T-helper 17 cell (primary cell): ENCODE data around the gene RASA4B. TPM values are rescaled to one million over a fixed set of nuclear protein-coding genes. Genes with fewer than 3 reads are reported as not detected.
"Not testable (repeated sequence)": the region's sequence is repeated elsewhere in the genome, so short reads cannot be mapped to it uniquely, and the experiment has no call there.

Source experiments
- ATAC-seq: fragments of 150-1000 bp; cut with Tn5 transposase; 2 replicates; pipeline ENCODE4 v1.10.0; 2021; ENCODE audit warnings: mild to moderate bottlenecking, moderate library complexity
- DNase-seq, 3 donors: peaks; one replicate each; pipeline versions ENCODE4 v3.0.0 to v3.0.0-alpha.2; 2020 to 2021
- H3K9me3 ChIP-seq: one replicate; pipeline ENCODE4 v1.7.0; 2013; ENCODE audit warnings: low read length, mild to moderate bottlenecking; ENCODE audit not compliant: control insufficient read depth, poor library complexity, severe bottlenecking
- H3K27ac Mint-ChIP-seq: one replicate; pipeline ENCODE4 v1.8.0; 2022; ENCODE audit warnings: mild to moderate bottlenecking, moderate library complexity, mixed read lengths
- H3K27me3 Mint-ChIP-seq: one replicate; pipeline ENCODE4 v1.8.0; 2022; ENCODE audit warnings: mixed read lengths
- H3K36me3 Mint-ChIP-seq: one replicate; pipeline ENCODE4 v1.8.0; 2022; ENCODE audit warnings: low read depth, mixed read lengths
- H3K4me1 Mint-ChIP-seq: one replicate; pipeline ENCODE4 v1.8.0; 2022; ENCODE audit warnings: mild to moderate bottlenecking, mixed read lengths
- H3K4me3 Mint-ChIP-seq: one replicate; pipeline ENCODE4 v1.8.0; 2022; ENCODE audit warnings: mild to moderate bottlenecking, moderate library complexity, mixed read lengths
- total RNA-seq, 4 donors: library from RNA in 2 of 4; stranded (reverse) in 2 of 4; gene quantifications; one replicate each; pipeline ENCODE4 v1.2.3 and lab custom pipeline; 2022 to 2026

Gene RASA4B
- total RNA-seq, 2 donors from 2014 or later = 20.7 to 23.7 TPM

- not testable (repeated sequence) for H3K27ac Mint-ChIP-seq, H3K4me3 Mint-ChIP-seq, DNase-seq, H3K36me3 Mint-ChIP-seq, H3K27me3 Mint-ChIP-seq, H3K4me1 Mint-ChIP-seq, ATAC-seq, H3K9me3 ChIP-seq
Observed at GRCh38 chr7:102498321-102498720, 19.3 kb downstream of the RASA4B start.

GRCh38 chr7:102497308-102497707 is 20.3 kb downstream of the RASA4B start:
- not testable (repeated sequence) for H3K27ac Mint-ChIP-seq, H3K4me1 Mint-ChIP-seq, ATAC-seq, H3K9me3 ChIP-seq, H3K4me3 Mint-ChIP-seq, DNase-seq, H3K36me3 Mint-ChIP-seq, H3K27me3 Mint-ChIP-seq

DNA sequence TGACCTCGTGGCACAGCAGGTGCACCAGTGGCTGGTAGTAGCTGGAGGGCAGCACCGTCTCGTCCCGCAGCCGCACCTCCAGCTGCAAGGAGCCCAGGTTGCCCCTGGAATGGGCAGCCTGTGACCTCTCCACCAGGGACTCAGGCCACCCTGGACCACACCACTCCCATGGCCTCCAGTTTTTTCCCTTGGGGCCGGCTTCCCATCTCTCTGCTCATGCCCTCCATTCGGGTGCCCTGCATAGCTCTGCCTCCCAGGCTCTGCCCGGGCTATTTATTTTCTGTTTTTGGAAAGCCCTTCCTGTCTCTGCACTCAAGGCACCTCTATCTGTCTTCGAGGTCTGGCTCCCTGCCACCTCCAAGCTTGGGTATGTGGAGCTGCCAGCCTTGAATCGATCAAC is 20.7 kb downstream of the RASA4B start:
- H3K4me3 Mint-ChIP-seq, DNase-seq, H3K9me3 ChIP-seq, H3K4me1 Mint-ChIP-seq, H3K36me3 Mint-ChIP-seq, H3K27me3 Mint-ChIP-seq, ATAC-seq, H3K27ac Mint-ChIP-seq: not testable (repeated sequence)

GRCh38 chr7:102494473-102495149 is 23.0 kb downstream of the RASA4B start:
- not testable (repeated sequence) for H3K4me3 Mint-ChIP-seq, H3K27ac Mint-ChIP-seq, H3K36me3 Mint-ChIP-seq, H3K4me1 Mint-ChIP-seq, H3K9me3 ChIP-seq, H3K27me3 Mint-ChIP-seq, DNase-seq
- ATAC-seq = peak; percentile 77

DNA sequence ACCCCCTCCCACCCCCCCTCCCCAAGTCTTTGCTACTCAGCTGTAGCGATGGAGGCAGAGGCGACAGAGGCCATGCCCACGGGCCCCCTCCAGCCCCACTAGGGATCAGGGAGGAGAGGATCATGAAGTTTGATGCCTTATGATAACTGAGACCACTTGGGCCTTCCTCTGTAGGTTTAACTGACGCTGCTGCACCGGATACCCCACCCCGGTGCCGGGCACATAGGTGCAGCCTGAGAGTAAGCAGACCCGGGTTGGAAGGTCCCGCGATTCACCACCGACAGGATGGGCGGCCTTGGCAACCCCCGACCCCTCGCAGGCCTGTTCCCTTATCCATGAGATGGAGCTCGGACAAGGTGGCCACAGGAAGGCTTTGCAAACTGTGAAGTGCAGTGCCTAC is 23.6 kb downstream of the RASA4B start:
- not testable (repeated sequence) for H3K4me3 Mint-ChIP-seq, H3K27me3 Mint-ChIP-seq, H3K36me3 Mint-ChIP-seq, H3K9me3 ChIP-seq, H3K4me1 Mint-ChIP-seq, H3K27ac Mint-ChIP-seq
- DNase-seq (peak in 1 of 3 donors; percentile 8), ATAC-seq (peak; percentile 8)

- peak; percentile 45 for ATAC-seq
- not testable (repeated sequence) for H3K9me3 ChIP-seq, H3K27ac Mint-ChIP-seq, H3K27me3 Mint-ChIP-seq, H3K36me3 Mint-ChIP-seq, H3K4me3 Mint-ChIP-seq, H3K4me1 Mint-ChIP-seq, DNase-seq
Observed at GRCh38 chr7:102493220-102493935, 24.2 kb downstream of the RASA4B start.

- H3K9me3 ChIP-seq, H3K27ac Mint-ChIP-seq, H3K36me3 Mint-ChIP-seq, H3K27me3 Mint-ChIP-seq, H3K4me1 Mint-ChIP-seq, H3K4me3 Mint-ChIP-seq: not testable (repeated sequence)
- ATAC-seq = peak; percentile 67
- DNase-seq = peak in 2 of 3 donors; percentile 47 to 59
Observed at GRCh38 chr7:102490529-102491075, 27.0 kb downstream of the RASA4B start.

GRCh38 chr7:102484317-102484716 is 33.3 kb downstream of the RASA4B start:
- not testable (repeated sequence) for H3K4me1 Mint-ChIP-seq, H3K27ac Mint-ChIP-seq, ATAC-seq, H3K36me3 Mint-ChIP-seq, DNase-seq, H3K27me3 Mint-ChIP-seq, H3K4me3 Mint-ChIP-seq, H3K9me3 ChIP-seq

GRCh38 chr7:102481962-102482361 is 35.6 kb downstream of the RASA4B start:
- DNase-seq, H3K9me3 ChIP-seq, ATAC-seq, H3K36me3 Mint-ChIP-seq, H3K27ac Mint-ChIP-seq, H3K27me3 Mint-ChIP-seq, H3K4me3 Mint-ChIP-seq, H3K4me1 Mint-ChIP-seq: not testable (repeated sequence)

DNA sequence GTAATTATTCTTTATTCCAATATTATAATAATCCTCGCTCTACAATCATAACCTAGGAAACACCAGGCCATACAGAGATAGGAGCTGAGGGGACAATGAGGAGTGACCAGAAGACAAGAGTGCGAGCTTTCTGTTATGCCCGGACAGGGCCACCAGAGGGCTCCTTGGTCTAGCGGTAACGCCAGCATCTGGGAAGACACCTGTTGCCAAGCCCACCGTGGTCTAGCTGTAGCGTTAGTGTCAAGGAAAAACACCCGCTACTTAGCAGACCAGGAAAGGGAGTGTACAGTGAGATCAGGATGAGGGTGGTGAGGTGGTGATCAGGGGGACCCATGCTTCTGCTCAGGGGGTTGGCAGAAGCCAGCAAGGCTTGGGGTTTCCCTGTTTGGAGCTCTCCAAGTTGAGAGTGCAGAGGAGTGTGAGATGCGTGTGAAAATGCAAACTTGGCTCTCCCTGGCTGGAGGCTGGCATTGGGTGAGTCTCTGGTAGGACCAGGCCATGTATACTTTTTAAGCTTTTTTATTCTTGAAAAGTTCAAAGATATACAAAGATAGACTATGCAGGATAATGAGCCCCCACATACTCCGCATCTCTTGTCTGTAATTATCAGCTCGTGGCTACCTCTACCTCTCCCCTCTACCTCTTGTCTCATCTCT is 37.5 kb downstream of the RASA4B start:
- DNase-seq = peak in 1 of 3 donors; percentile 4
- H3K4me3 Mint-ChIP-seq, H3K4me1 Mint-ChIP-seq, ATAC-seq, H3K36me3 Mint-ChIP-seq, H3K27me3 Mint-ChIP-seq, H3K9me3 ChIP-seq, H3K27ac Mint-ChIP-seq: not testable (repeated sequence)

GRCh38 chr7:102479209-102479584 is 38.4 kb downstream of the RASA4B start:
- not testable (repeated sequence) for H3K9me3 ChIP-seq, H3K36me3 Mint-ChIP-seq, H3K4me3 Mint-ChIP-seq, H3K4me1 Mint-ChIP-seq, H3K27ac Mint-ChIP-seq, DNase-seq, H3K27me3 Mint-ChIP-seq
- peak; percentile 10 for ATAC-seq

GRCh38 chr7:102478314-102479208 is 39.0 kb downstream of the RASA4B start, which contains the start of gene POLR2J:
Gene POLR2J, minus strand, starts transcription at chr7:102478922. Its CDS starts 62 bp downstream, at chr7:102478860.
- peak; percentile 93 for ATAC-seq
- not testable (repeated sequence) for H3K36me3 Mint-ChIP-seq, H3K4me1 Mint-ChIP-seq, H3K27me3 Mint-ChIP-seq, H3K9me3 ChIP-seq
- peak within 1 kb of the TSS; percentile 79 for H3K27ac Mint-ChIP-seq
- peak; percentile 74 to 78 (median 78) for DNase-seq
- H3K4me3 Mint-ChIP-seq = peak within 1 kb of the TSS; percentile 88
